Panc1 (cell line): Measurements from ENCODE around the gene MSI2. TPM values are rescaled to one million over a fixed set of nuclear protein-coding genes. Genes with fewer than 3 reads are reported as not detected.

ENCODE experiments used
- ATAC-seq: fragments of 200-7000 bp; cut with Tn5 transposase; 2 replicates; pipeline ENCODE4 v1.9.1; 2020; ENCODE audit warnings: mild to moderate bottlenecking, moderate library complexity
- BruUV-seq: library from RNA; stranded (reverse); fragments of 400-500 nt; replicated peaks from 2 replicates; lab custom pipeline; 2021; lab: Mats Ljungman, UMichigan
- CTCF ChIA-PET: fragments of 300-600 bp; sonication (Branson Sonifier 250); formaldehyde crosslinking; loops from one replicate; lab custom pipeline; 2022; ENCODE audit warnings: antibody characterized with exemption; lab: Charles Lee
- POLR2A ChIA-PET: fragments of 300-600 bp; sonication (Branson Sonifier 250); formaldehyde crosslinking; loops from one replicate; lab custom pipeline; 2022; ENCODE audit warnings: antibody characterized with exemption; lab: Charles Lee
- DNase-seq: peaks from one replicate; pipeline ENCODE4 v3.0.0-alpha.2; 2010; ENCODE audit warnings: low read depth, low spot score
- H3K27ac ChIP-seq: 2 replicates; pipeline ENCODE4 v1.5.1; 2011; ENCODE audit warnings: mild to moderate bottlenecking, low read length, inconsistent platforms
- H3K27me3 ChIP-seq: fragments of 200-500 bp; sonication (Bioruptor generic); 2 replicates; pipeline ENCODE4 v1.6.0; 2014; ENCODE audit warnings: low read length, inconsistent platforms; ENCODE audit not compliant: control insufficient read depth, insufficient read depth
- H3K36me3 ChIP-seq: fragments of 200-500 bp; sonication (Bioruptor generic); 2 replicates; pipeline ENCODE4 v1.5.1; 2014; ENCODE audit warnings: inconsistent platforms, mild to moderate bottlenecking, low read length, moderate library complexity; ENCODE audit not compliant: control insufficient read depth, insufficient read depth
- H3K4me1 ChIP-seq: 2 replicates; pipeline ENCODE4 v1.5.1; 2011; ENCODE audit warnings: inconsistent platforms, mild to moderate bottlenecking, low read length, moderate library complexity; ENCODE audit not compliant: control insufficient read depth, insufficient read depth
- H3K4me3 ChIP-seq, 2 experiments: 2 replicates each; pipeline ENCODE4 v1.5.1; 2011 to 2012; ENCODE audit warnings: low read depth in 2 of 2, low read length in 2 of 2, mild to moderate bottlenecking in 2 of 2, inconsistent platforms in 1 of 2, moderate library complexity in 1 of 2
- H3K9me3 ChIP-seq: fragments of 200-500 bp; sonication (Bioruptor generic); 2 replicates; pipeline ENCODE4 v1.5.1; 2014; ENCODE audit warnings: low read depth, mild to moderate bottlenecking, inconsistent platforms, low read length, moderate library complexity; ENCODE audit not compliant: control insufficient read depth, insufficient read depth
- CTCF ChIP-seq: fragments of 450-650 bp; IDR thresholded peaks from 2 replicates; pipeline ENCODE4 v1.5.1; 2017; ENCODE audit warnings: mild to moderate bottlenecking
- POLR2AphosphoS5 ChIP-seq: IDR thresholded peaks from 2 replicates; pipeline ENCODE4 v1.6.1; 2012; ENCODE audit warnings: mild to moderate bottlenecking, low read depth, low read length, moderate library complexity
- REST ChIP-seq, 2 experiments: IDR thresholded peaks; 2 replicates each; pipeline ENCODE4 v1.6.1; 2011 to 2012; ENCODE audit warnings: low read depth in 2 of 2, control low read depth in 1 of 2, low read length in 1 of 2, mild to moderate bottlenecking in 1 of 2, moderate library complexity in 1 of 2; ENCODE audit not compliant: insufficient read depth in 1 of 2
- SIN3A ChIP-seq: IDR thresholded peaks from 2 replicates; pipeline ENCODE4 v1.6.1; 2012; ENCODE audit warnings: low read depth, mild to moderate bottlenecking, low read length, moderate library complexity, borderline replicate concordance; ENCODE audit not compliant: insufficient read depth
- TCF7L2 ChIP-seq: IDR thresholded peaks from 2 replicates; pipeline ENCODE4 v1.6.1; 2011; ENCODE audit warnings: mild to moderate bottlenecking, low read depth, low read length, inconsistent platforms
- in situ Hi-C: cut with HindIII; loops from 2 replicates; pipeline ENCODE4 v1.10.0; 2016; ENCODE audit warnings: low sequenced_read_pairs, low pct_unique_long_range_greater_than_20kb
- intact Hi-C: fragments of 100-400 bp; cut with micrococcal nuclease; formaldehyde crosslinking; loops from one replicate; pipeline ENCODE4 v1.10.0; 2022; ENCODE audit not compliant: unreplicated experiment
- total RNA-seq: library from RNA; stranded (reverse); gene quantifications from one replicate; pipeline ENCODE4 v1.2.1, GENCODE V29; 2021; ENCODE audit not compliant: unreplicated experiment

MSI2 gene
- total RNA-seq, 1 experiment from 2014 or later = 38.5 TPM

GRCh38 chr17:57425431-57425830 is 169.1 kb downstream of the MSI2 start:
- Histone ChIP-seq H3K4me1 (no peaks in the 10 kb centered on the region), H3K9me3 (no peaks in the 10 kb centered on the region), H3K27me3 (no peaks in the 10 kb centered on the region), H3K36me3 (no peaks in the 10 kb centered on the region), H3K4me3 (no peak overlapping the region), H3K27ac (no peak overlapping the region)
- intact Hi-C loops = no loop called here
- BruUV-seq = no TSS peak
- ChIA-PET CTCF (no interaction called here), POLR2A (interaction anchor here (0.6 kb wide), 1 partner anchor 181 kb away, joined by 3 read pairs; no protein-coding TSS in a partner anchor)
- ATAC-seq = no peak
- in situ Hi-C loops = no loop called here
- TF ChIP-seq POLR2AphosphoS5 (no peak), TCF7L2 (no peak), CTCF (no peak), REST (IDR thresholded peaks at IDR 0.05; ENCODE audit: insufficient read depth in 1 of 2, low read depth in 2 of 2, low read length in 1 of 2) (no peak), SIN3A (no peak)
- no peak for DNase-seq

- Histone ChIP-seq H3K27me3 (no peaks in the 10 kb centered on the region), H3K4me1 (no peaks in the 10 kb centered on the region), H3K27ac (no peak overlapping the region), H3K4me3 (no peak overlapping the region), H3K9me3 (no peaks in the 10 kb centered on the region), H3K36me3 (no peaks in the 10 kb centered on the region)
- TF ChIP-seq POLR2AphosphoS5 (no peak), REST (IDR thresholded peaks at IDR 0.05; ENCODE audit: insufficient read depth in 1 of 2, low read depth in 2 of 2, low read length in 1 of 2) (no peak), TCF7L2 (no peak), CTCF (no peak), SIN3A (no peak)
- ChIA-PET CTCF (no interaction called here), POLR2A (interaction anchor here (0.6 kb wide), 1 partner anchor 182 kb away, joined by 3 read pairs; no protein-coding TSS in a partner anchor)
- in situ Hi-C loops = no loop called here
- BruUV-seq = no TSS peak
- DNase-seq (no peak), ATAC-seq (no peak)
- intact Hi-C loops = no loop called here
Measured at GRCh38 chr17:57425903-57426880, 169.9 kb downstream of the MSI2 start.
